Uterus (tissue), 2 donors: ENCODE measurements around the gene OR2A14.
"Not testable (repeated sequence)": the region's sequence is repeated elsewhere in the genome, so short reads cannot be mapped to it uniquely, and the experiment has no call there.

ENCODE experiments used
- POLR2A ChIP-seq, 2 donors: fragments of 450-650 bp; IDR thresholded peaks; one replicate each; pipeline ENCODE4 v1.6.1; 2016; ENCODE audit warnings: antibody characterized with exemption in 2 of 2, mild to moderate bottlenecking in 1 of 2, moderate library complexity in 1 of 2
- TF ChIP-seq, protein P1 (sequence below), 4 experiments: fragments of 200-600 bp in 2 of 4; fragments of 450-650 bp in 2 of 4; sonication (generic) in 2 of 4; IDR thresholded peaks; one replicate each; pipeline ENCODE4 v1.5.1; 2016 to 2019; ENCODE audit warnings: antibody characterized with exemption in 4 of 4, mild to moderate bottlenecking in 2 of 4, moderate library complexity in 1 of 4

DNA sequence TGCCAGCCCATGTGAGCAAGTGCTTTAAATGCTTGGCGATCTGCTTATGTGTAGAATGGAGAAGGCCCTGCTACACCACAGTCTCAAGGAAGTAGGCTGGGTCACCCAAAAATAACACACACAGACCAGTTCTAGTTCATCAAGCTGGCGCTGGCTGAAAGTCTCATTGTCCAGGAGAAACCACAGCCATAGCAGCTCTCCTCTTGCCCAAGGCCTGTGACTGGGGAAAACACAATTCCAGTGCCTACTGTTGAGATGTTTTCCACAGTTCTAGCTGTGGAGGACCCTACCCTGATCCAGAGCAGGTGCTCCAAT, 56.1 kb downstream of the OR2A14 start:
- not testable (repeated sequence) for TF ChIP-seq POLR2A (IDR thresholded peaks at IDR 0.05)
- TF ChIP-seq, protein P1, sequence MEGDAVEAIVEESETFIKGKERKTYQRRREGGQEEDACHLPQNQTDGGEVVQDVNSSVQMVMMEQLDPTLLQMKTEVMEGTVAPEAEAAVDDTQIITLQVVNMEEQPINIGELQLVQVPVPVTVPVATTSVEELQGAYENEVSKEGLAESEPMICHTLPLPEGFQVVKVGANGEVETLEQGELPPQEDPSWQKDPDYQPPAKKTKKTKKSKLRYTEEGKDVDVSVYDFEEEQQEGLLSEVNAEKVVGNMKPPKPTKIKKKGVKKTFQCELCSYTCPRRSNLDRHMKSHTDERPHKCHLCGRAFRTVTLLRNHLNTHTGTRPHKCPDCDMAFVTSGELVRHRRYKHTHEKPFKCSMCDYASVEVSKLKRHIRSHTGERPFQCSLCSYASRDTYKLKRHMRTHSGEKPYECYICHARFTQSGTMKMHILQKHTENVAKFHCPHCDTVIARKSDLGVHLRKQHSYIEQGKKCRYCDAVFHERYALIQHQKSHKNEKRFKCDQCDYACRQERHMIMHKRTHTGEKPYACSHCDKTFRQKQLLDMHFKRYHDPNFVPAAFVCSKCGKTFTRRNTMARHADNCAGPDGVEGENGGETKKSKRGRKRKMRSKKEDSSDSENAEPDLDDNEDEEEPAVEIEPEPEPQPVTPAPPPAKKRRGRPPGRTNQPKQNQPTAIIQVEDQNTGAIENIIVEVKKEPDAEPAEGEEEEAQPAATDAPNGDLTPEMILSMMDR (IDR thresholded peaks at IDR 0.05): not testable (repeated sequence)
